PC-3 (cell line): ENCODE measurements around the gene ABCG2. TPM values are rescaled to one million over a fixed set of nuclear protein-coding genes. Genes with fewer than 3 reads are reported as not detected.
"Not testable (repeated sequence)": the region's sequence is repeated elsewhere in the genome, so short reads cannot be mapped to it uniquely, and the experiment has no call there.

Experiments
- ATAC-seq: fragments of 200-7000 bp; cut with Tn5 transposase; 2 replicates; pipeline ENCODE4 v1.9.1; 2020; ENCODE audit warnings: mild to moderate bottlenecking, moderate library complexity
- BruUV-seq: library from RNA; stranded (reverse); fragments of 400-500 nt; replicated peaks from 2 replicates; lab custom pipeline; 2021; lab: Mats Ljungman, UMichigan
- CTCF ChIA-PET: fragments of 300-600 bp; sonication (Branson Sonifier 250); formaldehyde crosslinking; loops from one replicate; lab custom pipeline; 2022; ENCODE audit warnings: antibody characterized with exemption; lab: Charles Lee
- POLR2A ChIA-PET: fragments of 300-600 bp; sonication (Branson Sonifier 250); formaldehyde crosslinking; loops from one replicate; lab custom pipeline; 2022; ENCODE audit warnings: antibody characterized with exemption; ENCODE audit not compliant: unreplicated experiment; lab: Charles Lee
- DNase-seq: peaks from one replicate; pipeline ENCODE4 v3.0.0-alpha.2; 2015
- H2AFZ ChIP-seq: fragments of 300-600 bp; sonication (generic); 2 replicates; pipeline ENCODE4 v1.6.0; 2016; ENCODE audit warnings: antibody characterized with exemption, low read length
- H3F3A ChIP-seq: fragments of 300-600 bp; sonication (generic); one replicate; pipeline ENCODE4 v1.6.0; 2017; ENCODE audit warnings: antibody characterized with exemption, low read length, control low read depth, mild to moderate bottlenecking; ENCODE audit not compliant: unreplicated experiment
- H3K27ac ChIP-seq: fragments of 300-600 bp; sonication (generic); 2 replicates; pipeline ENCODE4 v1.5.1; 2016; ENCODE audit warnings: mild to moderate bottlenecking, low read length
- H3K27me3 ChIP-seq: fragments of 300-600 bp; sonication (generic); 2 replicates; pipeline ENCODE4 v1.6.1; 2016; ENCODE audit warnings: low read length, mixed read lengths
- H3K36me3 ChIP-seq: fragments of 300-600 bp; sonication (generic); 2 replicates; pipeline ENCODE4 v1.6.1; 2016; ENCODE audit warnings: low read depth, mixed run types, low read length, mixed read lengths
- H3K4me1 ChIP-seq: fragments of 300-600 bp; sonication (generic); 2 replicates; pipeline ENCODE4 v1.5.1; 2016; ENCODE audit warnings: low read length; ENCODE audit not compliant: insufficient read depth
- H3K4me2 ChIP-seq: fragments of 300-600 bp; sonication (generic); 2 replicates; pipeline ENCODE4 v1.6.0; 2016; ENCODE audit warnings: low read length
- H3K4me3 ChIP-seq: fragments of 300-600 bp; sonication (generic); 2 replicates; pipeline ENCODE4 v1.5.1; 2016; ENCODE audit warnings: mild to moderate bottlenecking, low read length, mixed read lengths
- H3K79me2 ChIP-seq: fragments of 300-600 bp; sonication (generic); 2 replicates; pipeline ENCODE4 v1.6.1; 2017; ENCODE audit warnings: low read length, mixed read lengths
- H3K9ac ChIP-seq: fragments of 300-600 bp; sonication (generic); 2 replicates; pipeline ENCODE4 v1.6.0; 2016; ENCODE audit warnings: mild to moderate bottlenecking, low read length
- H3K9me2 ChIP-seq: fragments of 300-600 bp; sonication (generic); replicated peaks from 2 replicates; pipeline ENCODE4 v1.6.1; 2016; ENCODE audit warnings: mixed run types, low read length, mixed read lengths
- H3K9me3 ChIP-seq: fragments of 300-600 bp; sonication (generic); 2 replicates; pipeline ENCODE4 v1.6.1; 2016; ENCODE audit warnings: low read length, mixed read lengths
- H4K20me1 ChIP-seq: fragments of 300-600 bp; sonication (generic); 2 replicates; pipeline ENCODE4 v1.6.1; 2016; ENCODE audit warnings: low read length, mixed read lengths
- CTCF ChIP-seq: fragments of 300-600 bp; sonication (generic); conservative IDR thresholded peaks from 2 replicates; pipeline ENCODE4 v1.5.1; 2017; ENCODE audit warnings: antibody characterized with exemption, low read depth, mild to moderate bottlenecking, low read length
- EZH2 ChIP-seq: fragments of 300-600 bp; sonication (generic); IDR thresholded peaks from one replicate; pipeline ENCODE4 v1.6.1; 2017; ENCODE audit warnings: antibody characterized with exemption, mild to moderate bottlenecking, low read length; ENCODE audit not compliant: unreplicated experiment
- EZH2phosphoT487 ChIP-seq: fragments of 300-600 bp; sonication (generic); IDR thresholded peaks from 2 replicates; pipeline ENCODE4 v1.6.1; 2018; ENCODE audit warnings: mild to moderate bottlenecking, antibody characterized with exemption, low read length, borderline replicate concordance
- intact Hi-C: fragments of 100-400 bp; cut with micrococcal nuclease; formaldehyde crosslinking; loops from 2 replicates; pipeline ENCODE4 v1.9.0; 2023
- total RNA-seq: library from RNA; depleted of rRNA; stranded (reverse); fragments of >200 nt; gene quantifications from 2 replicates; pipeline ENCODE4 v1.2.3, GENCODE V29; 2014

ABCG2 gene
- total RNA-seq, 1 experiment from 2014 or later: not detected

- no peaks in the 10 kb centered on the region for H3F3A ChIP-seq
- no peaks in the 10 kb centered on the region for H3K27me3 ChIP-seq
- intact Hi-C loops: no loop called here
- H4K20me1 ChIP-seq: no peaks in the 10 kb centered on the region
- CTCF ChIA-PET: no interaction called here
- H3K4me2 ChIP-seq: no peak overlapping the region
- H3K9ac ChIP-seq: no peak overlapping the region
- DNase-seq: no peak
- BruUV-seq: no TSS peak
- no peak overlapping the region for H3K27ac ChIP-seq
- H3K36me3 ChIP-seq: no peaks in the 10 kb centered on the region
- H3K79me2 ChIP-seq: no peaks in the 10 kb centered on the region
- no peaks in the 10 kb centered on the region for H3K9me2 ChIP-seq
- H3K4me3 ChIP-seq: no peak overlapping the region
- no peaks in the 10 kb centered on the region for H3K4me1 ChIP-seq
- TF ChIP-seq EZH2: no peak
- TF ChIP-seq EZH2phosphoT487: no peak
- TF ChIP-seq CTCF: no peak
- H3K9me3 ChIP-seq: no peaks in the 10 kb centered on the region
- no peak for ATAC-seq
- H2AFZ ChIP-seq: no peak overlapping the region
- POLR2A ChIA-PET: no interaction called here
Observed at GRCh38 chr4:88130544-88131305, 27.7 kb downstream of the ABCG2 start.

- Histone ChIP-seq H3K79me2 (no peaks in the 10 kb centered on the region), H3F3A (no peaks in the 10 kb centered on the region), H3K27ac (no peak overlapping the region), H4K20me1 (no peaks in the 10 kb centered on the region), H3K4me3 (no peak overlapping the region), H3K9me2 (no peaks in the 10 kb centered on the region), H3K9ac (no peak overlapping the region), H3K4me1 (no peaks in the 10 kb centered on the region), H3K36me3 (no peaks in the 10 kb centered on the region), H3K27me3 (no peaks in the 10 kb centered on the region), H2AFZ (no peak overlapping the region), H3K4me2 (no peak overlapping the region), H3K9me3 (no peaks in the 10 kb centered on the region)
- intact Hi-C loops: no loop called here
- TF ChIP-seq EZH2 (no peak), CTCF (no peak), EZH2phosphoT487 (no peak)
- DNase-seq (no peak), ATAC-seq (no peak)
- ChIA-PET CTCF (no interaction called here), POLR2A (no interaction called here)
- BruUV-seq: no TSS peak
Observed at GRCh38 chr4:88130003-88130402, 28.4 kb downstream of the ABCG2 start.

- H3K4me2 ChIP-seq, H3K36me3 ChIP-seq, H3K4me1 ChIP-seq, H3F3A ChIP-seq, H3K27me3 ChIP-seq, CTCF ChIA-PET, POLR2A ChIA-PET, H3K27ac ChIP-seq, H3K4me3 ChIP-seq, ATAC-seq, H3K9me3 ChIP-seq, H3K9ac ChIP-seq, H3K79me2 ChIP-seq, BruUV-seq, H4K20me1 ChIP-seq, H2AFZ ChIP-seq, intact Hi-C loops, H3K9me2 ChIP-seq: not testable (repeated sequence)
- peak; percentile 12 for DNase-seq
Observed at GRCh38 chr4:88122260-88122659, 36.2 kb downstream of the ABCG2 start.
